Pancreas (tissue), 10 donors: ENCODE results near the gene SH2D5. TPM values are rescaled to one million over a fixed set of nuclear protein-coding genes. Genes with fewer than 3 reads are reported as not detected.

Source experiments
- ATAC-seq, 4 donors: fragments of 200-7000 bp; cut with Tn5 transposase; one replicate each; pipeline versions ENCODE4 v1.8.0 to v1.9.1; 2020; ENCODE audit warnings: mild to moderate bottlenecking in 4 of 4, moderate library complexity in 4 of 4
- DNase-seq, 6 donors: peaks; one replicate each; pipeline ENCODE4 v3.0.0-alpha.2; 2020
- FAIRE-seq: peaks from 2 replicates; lab custom pipeline; 2012; peaks lifted over from hg19 to GRCh38; lab: Jason Lieb, UNC
- H3K27ac ChIP-seq, 4 donors: fragments of 200-600 bp; sonication (generic); 1 replicate in 3 of 4; 2 replicates in 1 of 4; pipeline versions ENCODE4 v1.5.0 to v1.8.0; 2020
- H3K27me3 ChIP-seq, 4 donors: fragments of 200-600 bp; one replicate each; pipeline ENCODE4 v1.8.0; 2021
- H3K36me3 ChIP-seq, 3 donors: fragments of 200-600 bp; sonication (generic) in 1 of 3; one replicate each; pipeline versions ENCODE4 v1.5.0 to v1.8.0; 2020 to 2021
- H3K4me1 ChIP-seq, 3 donors: fragments of 200-600 bp; one replicate each; pipeline ENCODE4 v1.8.0; 2021
- H3K4me3 ChIP-seq, 4 donors: fragments of 200-600 bp; sonication (generic) in 2 of 4; one replicate each; pipeline versions ENCODE4 v1.5.0 to v1.8.0; 2020 to 2021
- H3K9me3 ChIP-seq, 4 donors: fragments of 200-600 bp; one replicate each; pipeline ENCODE4 v1.8.0; 2021
- WGBS, 2 donors: extraction: QIAGEN DNeasy Blood & Tissue Kit; methylation state at CpG; one replicate each; pipeline ENCODE4 v1.1.7; 2013; 5-methylcytosine and 5-hydroxymethylcytosine counted together
- intact Hi-C, 3 donors: fragments of 100-400 bp; cut with DNase I; formaldehyde crosslinking; loops; one replicate each; pipeline versions ENCODE4 v1.11.1 to v1.14.2; 2022
- polyA plus RNA-seq, 2 donors: library from polyadenylated mRNA; stranded (reverse); fragments of 200-250 nt; gene quantifications; one replicate each; pipeline ENCODE4 v1.2.3, GENCODE V29; 2013
- total RNA-seq, 6 donors: library from RNA; stranded (reverse); fragmentation: NEBNext Ultra II Directional in 4 of 6; extraction: Animal tissue kit (Norgen Biotek cat#: 25700) in 4 of 6; gene quantifications; one replicate each; pipeline versions ENCODE4 v1.2.1 to v1.2.4, GENCODE V29; 2021 to 2023
- TF ChIP-seq, protein P1 (sequence below), 4 donors: fragments of 200-600 bp; sonication (generic) in 3 of 4; IDR thresholded peaks; one replicate each; pipeline versions ENCODE4 v1.5.0 to v1.8.0; 2021; ENCODE audit warnings: antibody characterized with exemption in 4 of 4
- donor health status: healthy with polysubstance abuse.
- donor health status: DM: no; HTN: no; CAD: no; lungs with moderate emphysema.
- donor health status: DM: no; HTN: no; CAD: no.
- donor health status: control.
- donor health status: control.
- donor health status: Bipolar disorder and iron deficiency.
- donor health status: DM: yes; HTN: yes; CAD: no.
- donor health status: DM: no; HTN: no; CAD: no.
- donor health status: DM: no; HTN: no; CAD: no.
- donor health status: DM: yes; HTN: yes; CAD: no.

Gene SH2D5
- under 1 TPM in 2 of 6 donors, not detected in 4; 0.05 to 0.09 TPM for total RNA-seq
- polyA plus RNA-seq: under 1 TPM in 1 of 2 donors, not detected in 1; 0.27 TPM

GRCh38 chr1:20732588-20733359, at the start of gene SH2D5:
TSS of gene SH2D5 (minus strand) at chr1:20732703. CDS start at chr1:20728044, 4,659 bp downstream.
- 1 to 2% methylated on average over 38 of the region's 38 CpGs for WGBS, 2 donors
- H3K27me3 ChIP-seq: no peaks in the 10 kb centered on the region
- peaks cover 4 to 9% (median 8%) of the 10 kb centered on the region in 3 donors for H3K4me1 ChIP-seq
- FAIRE-seq (peak; percentile 74), DNase-seq (peak; percentile 68 to 84 (median 76)), ATAC-seq (peak; percentile 88 to 89 (median 88))
- TF ChIP-seq, protein P1, sequence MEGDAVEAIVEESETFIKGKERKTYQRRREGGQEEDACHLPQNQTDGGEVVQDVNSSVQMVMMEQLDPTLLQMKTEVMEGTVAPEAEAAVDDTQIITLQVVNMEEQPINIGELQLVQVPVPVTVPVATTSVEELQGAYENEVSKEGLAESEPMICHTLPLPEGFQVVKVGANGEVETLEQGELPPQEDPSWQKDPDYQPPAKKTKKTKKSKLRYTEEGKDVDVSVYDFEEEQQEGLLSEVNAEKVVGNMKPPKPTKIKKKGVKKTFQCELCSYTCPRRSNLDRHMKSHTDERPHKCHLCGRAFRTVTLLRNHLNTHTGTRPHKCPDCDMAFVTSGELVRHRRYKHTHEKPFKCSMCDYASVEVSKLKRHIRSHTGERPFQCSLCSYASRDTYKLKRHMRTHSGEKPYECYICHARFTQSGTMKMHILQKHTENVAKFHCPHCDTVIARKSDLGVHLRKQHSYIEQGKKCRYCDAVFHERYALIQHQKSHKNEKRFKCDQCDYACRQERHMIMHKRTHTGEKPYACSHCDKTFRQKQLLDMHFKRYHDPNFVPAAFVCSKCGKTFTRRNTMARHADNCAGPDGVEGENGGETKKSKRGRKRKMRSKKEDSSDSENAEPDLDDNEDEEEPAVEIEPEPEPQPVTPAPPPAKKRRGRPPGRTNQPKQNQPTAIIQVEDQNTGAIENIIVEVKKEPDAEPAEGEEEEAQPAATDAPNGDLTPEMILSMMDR (IDR thresholded peaks at IDR 0.05): peak in 1 of 4 donors; percentile 7
- peak within 1 kb of the TSS in 2 of 4 donors; percentile 10 to 30 for H3K27ac ChIP-seq
- no peaks in the 10 kb centered on the region for H3K36me3 ChIP-seq
- H3K4me3 ChIP-seq: peak within 1 kb of the TSS; percentile 33 to 53 (median 47)
- intact Hi-C loops: no loop called here
- no peaks in the 10 kb centered on the region for H3K9me3 ChIP-seq

DNA sequence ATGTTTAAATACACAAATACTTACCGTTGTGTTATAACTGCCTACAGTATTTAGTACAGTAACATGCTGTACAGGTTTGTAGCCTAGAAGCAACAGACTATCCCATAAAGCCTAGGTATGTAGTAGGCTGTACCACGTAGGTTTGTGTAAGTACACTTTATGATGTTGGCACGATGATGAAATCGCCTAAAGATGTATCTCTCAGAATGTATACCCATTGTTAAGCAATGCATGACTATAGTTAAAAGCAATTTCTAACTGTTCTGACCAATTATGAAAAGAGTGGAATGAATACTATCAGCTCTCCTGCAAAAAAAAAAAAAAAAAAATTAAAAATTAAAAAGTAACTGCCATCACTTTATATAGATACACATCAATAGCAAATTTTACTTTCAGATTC, 43.2 kb upstream of the SH2D5 start:
- FAIRE-seq: no peak
- Histone ChIP-seq H3K4me3 (no peak overlapping the region), H3K36me3 (peaks cover 3 to 45% (median 27%) of the 10 kb centered on the region in 3 donors), H3K9me3 (no peaks in the 10 kb centered on the region), H3K4me1 (peaks cover 0 to 6% (median 0%) of the 10 kb centered on the region in 3 donors), H3K27me3 (no peaks in the 10 kb centered on the region), H3K27ac (no peak overlapping the region)
- no peak for DNase-seq
- TF ChIP-seq, protein P1 (IDR thresholded peaks at IDR 0.05): no peak
- no peak for ATAC-seq
- 79 to 89% methylated on average over 4 of the region's 4 CpGs for WGBS, 2 donors
- intact Hi-C loops: no loop called here

DNA sequence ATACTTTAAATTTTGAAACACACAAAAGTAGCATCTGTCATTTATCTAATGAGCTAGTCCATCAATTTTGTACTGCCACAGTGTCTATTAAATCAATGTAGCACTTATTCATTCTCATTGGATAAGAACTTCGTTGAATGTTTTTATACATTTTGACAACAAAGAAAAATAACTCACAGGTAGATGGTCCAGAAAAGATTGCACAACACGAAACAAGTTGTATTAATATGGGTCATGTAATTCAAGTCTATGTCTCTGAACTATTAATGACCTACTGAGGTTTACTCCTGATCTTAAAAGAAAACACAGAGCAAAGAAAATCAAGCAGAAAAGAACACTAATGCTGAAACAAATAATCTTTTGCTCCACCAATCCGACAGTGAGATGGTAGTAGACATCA, 39.3 kb upstream of the SH2D5 start:
- Histone ChIP-seq H3K4me1 (peaks cover 0 to under 1% (median 0%) of the 10 kb centered on the region in 3 donors), H3K4me3 (no peak overlapping the region), H3K27ac (no peak overlapping the region), H3K36me3 (peaks cover 5 to 84% (median 46%) of the 10 kb centered on the region in 3 donors), H3K27me3 (no peaks in the 10 kb centered on the region), H3K9me3 (no peaks in the 10 kb centered on the region)
- 73 to 80% methylated on average over 3 of the region's 3 CpGs for WGBS, 2 donors
- intact Hi-C loops: no loop called here
- ATAC-seq (no peak), FAIRE-seq (no peak), DNase-seq (no peak)
- TF ChIP-seq, protein P1 (IDR thresholded peaks at IDR 0.05): no peak

DNA sequence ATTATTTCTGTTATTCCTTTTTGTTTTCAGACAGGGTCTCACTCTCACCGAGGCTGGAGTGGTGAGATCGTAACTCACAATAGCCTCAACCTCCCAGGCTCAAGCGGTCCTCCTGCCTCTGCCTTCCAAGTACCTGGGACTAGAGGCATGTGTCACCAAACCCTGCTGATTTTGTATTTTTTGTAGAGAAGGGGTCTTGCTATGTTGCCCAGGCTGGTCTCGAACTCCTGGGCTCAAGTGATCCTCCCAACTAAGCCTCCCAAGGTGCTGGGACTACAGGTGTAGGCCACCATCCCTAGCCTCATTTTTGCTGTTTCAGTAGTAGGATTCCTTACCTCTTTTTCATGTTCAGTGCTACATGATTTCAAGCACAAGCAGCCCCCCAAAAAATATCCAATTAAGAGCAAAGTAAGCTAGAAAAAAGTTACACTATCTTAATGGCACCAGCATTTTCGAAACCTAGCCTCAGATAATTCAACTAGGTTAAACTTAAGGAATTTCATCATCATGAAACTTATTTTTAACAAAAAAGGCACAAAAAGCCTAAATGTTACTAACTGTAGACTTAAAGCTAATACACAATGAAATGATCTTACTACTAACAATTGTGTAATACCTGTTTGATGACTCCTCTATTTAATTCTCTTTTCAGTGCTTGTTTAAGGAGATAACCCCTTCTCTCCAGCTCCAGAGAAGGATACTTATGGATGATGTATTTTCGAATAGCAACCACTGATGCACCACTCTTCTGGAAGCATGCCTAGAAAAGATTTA, 38.0 kb upstream of the SH2D5 start:
- H3K36me3 ChIP-seq: peaks cover 14 to 89% (median 55%) of the 10 kb centered on the region in 3 donors
- intact Hi-C loops: no loop called here
- no peak for ATAC-seq

More for the DNA sequence above, 38.0 kb upstream of the SH2D5 start:
- Histone ChIP-seq H3K27ac (no peak overlapping the region), H3K4me1 (no peaks in the 10 kb centered on the region), H3K9me3 (no peaks in the 10 kb centered on the region), H3K4me3 (no peak overlapping the region), H3K27me3 (no peaks in the 10 kb centered on the region)
- TF ChIP-seq, protein P1 (IDR thresholded peaks at IDR 0.05): no peak
- FAIRE-seq (no peak), DNase-seq (no peak)
- WGBS, 2 donors: 95% methylated on average over 6 of the region's 6 CpGs
